Measurements from ENCODE around the gene INF2.
"Not testable (repeated sequence)": the region's sequence is repeated elsewhere in the genome, so short reads cannot be mapped to it uniquely, and the experiment has no call there.

INF2 gene

DNA sequence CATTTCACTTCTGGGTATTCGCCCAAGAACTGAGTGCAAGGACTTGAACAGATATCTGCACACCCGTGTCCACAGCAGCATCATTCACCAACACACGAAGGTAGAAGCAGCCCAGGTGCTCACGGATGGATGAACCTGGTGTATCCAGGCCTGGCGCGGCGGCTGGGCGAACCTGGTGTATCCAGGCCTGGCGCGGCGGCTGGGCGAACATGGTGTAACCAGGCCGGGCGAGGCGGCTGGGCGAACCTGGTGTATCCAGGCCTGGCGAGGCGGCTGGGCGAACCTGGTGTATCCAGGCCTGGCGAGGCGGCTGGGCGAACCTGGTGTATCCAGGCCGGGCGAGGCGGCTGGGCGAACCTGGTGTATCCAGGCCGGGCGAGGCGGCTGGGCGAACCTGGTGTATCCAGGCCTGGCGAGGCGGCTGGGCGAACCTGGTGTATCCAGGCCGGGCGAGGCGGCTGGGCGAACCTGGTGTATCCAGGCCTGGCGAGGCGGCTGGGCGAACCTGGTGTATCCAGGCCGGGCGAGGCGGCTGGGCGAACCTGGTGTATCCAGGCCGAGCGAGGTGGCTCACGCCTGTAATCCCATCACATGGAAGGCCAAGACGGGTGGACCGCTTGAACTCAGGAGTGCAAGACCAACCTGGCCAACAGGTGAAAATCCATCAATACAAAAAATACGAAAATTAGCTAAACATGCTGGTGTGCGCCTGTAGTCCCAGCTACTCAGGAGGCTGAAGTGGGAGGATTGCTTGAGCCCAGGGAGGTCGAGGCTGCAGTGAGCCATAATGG is 36.1 kb upstream of the INF2 start:
- not testable (repeated sequence) for DNase-seq, H3K9me3 Mint-ChIP-seq, H3K27ac Mint-ChIP-seq, ATAC-seq, H3K4me3 Mint-ChIP-seq
- Mint-ChIP-seq H3K27me3 (peaks cover 23% of the 10 kb centered on the region), H3K4me1 (peaks cover 32% of the 10 kb centered on the region)

GRCh38 chr14:104654119-104654518 is 35.3 kb upstream of the INF2 start:
- Mint-ChIP-seq H3K27me3 (peaks cover 21% of the 10 kb centered on the region), H3K4me3 (no peak overlapping the region), H3K27ac (peak overlapping the region in 1 of 2 donors; percentile 56)

DNA sequence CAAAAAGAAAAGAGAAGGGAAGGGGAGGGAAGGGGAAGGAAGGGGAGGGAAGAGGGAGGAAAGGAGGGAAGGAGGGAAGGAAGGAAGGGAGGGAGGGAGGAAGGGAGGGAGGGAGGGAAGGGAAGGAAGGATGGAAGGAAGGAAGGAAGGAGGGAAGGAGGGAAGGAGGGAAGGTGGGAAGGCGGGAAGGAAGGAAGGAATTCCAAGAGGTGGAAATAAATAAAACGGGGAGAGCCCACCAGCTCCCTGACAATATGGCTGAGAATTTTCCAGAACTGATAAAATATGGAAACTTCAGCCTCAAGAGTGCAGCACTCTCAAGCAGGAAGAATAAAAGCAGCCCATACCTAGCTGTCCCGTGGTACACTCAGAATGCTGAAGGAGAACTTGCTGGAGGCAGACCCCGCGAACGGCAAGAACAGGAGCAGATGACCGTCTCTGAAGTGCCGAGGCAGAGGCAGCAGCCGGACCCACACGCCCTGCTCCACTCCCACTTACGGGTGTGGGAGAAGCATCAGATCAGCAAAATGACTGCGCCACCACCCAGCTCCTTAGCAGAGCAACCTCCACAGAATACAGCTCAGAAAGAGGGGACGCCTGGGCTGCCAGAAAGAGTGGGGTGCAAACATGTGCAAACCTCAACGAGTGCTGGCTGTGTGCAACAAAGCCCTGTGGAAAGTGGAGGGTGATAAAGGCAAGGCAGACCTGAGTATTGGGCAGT is 34.1 kb upstream of the INF2 start:
- no peak overlapping the region for H3K4me3 Mint-ChIP-seq
- peaks cover 48% of the 10 kb centered on the region for H3K4me1 Mint-ChIP-seq
- H3K27me3 Mint-ChIP-seq = peaks cover 18% of the 10 kb centered on the region
- ATAC-seq (no peak), DNase-seq (no peak)
- no peak overlapping the region for H3K27ac Mint-ChIP-seq
- H3K9me3 Mint-ChIP-seq = no peaks in the 10 kb centered on the region

More at GRCh38 chr14:104654119-104654518, 35.3 kb upstream of the INF2 start:
- no peak for ATAC-seq
- Mint-ChIP-seq H3K4me1 (peaks cover 39% of the 10 kb centered on the region), H3K9me3 (no peaks in the 10 kb centered on the region)
- DNase-seq = no peak

- Mint-ChIP-seq H3K27me3 (peaks cover 21% of the 10 kb centered on the region), H3K4me1 (peaks cover 56% of the 10 kb centered on the region), H3K9me3 (no peaks in the 10 kb centered on the region), H3K4me3 (no peak overlapping the region), H3K27ac (peak overlapping the region in 1 of 2 donors; percentile 60)
- DNase-seq = no peak
- peak; percentile 45 for ATAC-seq
Measured at GRCh38 chr14:104656014-104656714, 33.3 kb upstream of the INF2 start.

DNA sequence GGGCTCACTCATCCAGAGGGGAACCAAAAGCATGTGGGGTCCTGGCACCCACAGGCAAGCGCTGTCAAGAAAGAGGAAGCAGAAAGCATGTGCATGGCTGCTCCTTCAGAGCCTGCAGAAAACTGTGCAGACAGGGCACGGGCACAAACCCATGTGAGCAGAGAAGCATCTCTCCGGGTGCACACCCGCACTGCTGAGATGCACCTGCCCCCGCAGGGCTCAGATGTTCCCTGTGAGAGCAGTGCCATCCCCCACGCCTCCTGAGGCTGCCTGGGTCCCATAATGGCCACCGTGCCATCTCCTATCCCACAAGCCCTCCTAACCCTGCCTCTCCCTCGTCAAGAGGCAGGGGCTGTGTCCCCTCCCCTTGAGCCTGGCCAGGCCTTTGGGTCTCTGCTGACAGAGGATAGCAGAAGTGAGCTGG is 32.3 kb upstream of the INF2 start:
- no peak overlapping the region for H3K4me3 Mint-ChIP-seq
- peaks cover 21% of the 10 kb centered on the region for H3K27me3 Mint-ChIP-seq
- no peak overlapping the region for H3K27ac Mint-ChIP-seq
- DNase-seq = no peak
- no peaks in the 10 kb centered on the region for H3K9me3 Mint-ChIP-seq
- H3K4me1 Mint-ChIP-seq = peaks cover 59% of the 10 kb centered on the region
- ATAC-seq = peak; percentile 36

DNA sequence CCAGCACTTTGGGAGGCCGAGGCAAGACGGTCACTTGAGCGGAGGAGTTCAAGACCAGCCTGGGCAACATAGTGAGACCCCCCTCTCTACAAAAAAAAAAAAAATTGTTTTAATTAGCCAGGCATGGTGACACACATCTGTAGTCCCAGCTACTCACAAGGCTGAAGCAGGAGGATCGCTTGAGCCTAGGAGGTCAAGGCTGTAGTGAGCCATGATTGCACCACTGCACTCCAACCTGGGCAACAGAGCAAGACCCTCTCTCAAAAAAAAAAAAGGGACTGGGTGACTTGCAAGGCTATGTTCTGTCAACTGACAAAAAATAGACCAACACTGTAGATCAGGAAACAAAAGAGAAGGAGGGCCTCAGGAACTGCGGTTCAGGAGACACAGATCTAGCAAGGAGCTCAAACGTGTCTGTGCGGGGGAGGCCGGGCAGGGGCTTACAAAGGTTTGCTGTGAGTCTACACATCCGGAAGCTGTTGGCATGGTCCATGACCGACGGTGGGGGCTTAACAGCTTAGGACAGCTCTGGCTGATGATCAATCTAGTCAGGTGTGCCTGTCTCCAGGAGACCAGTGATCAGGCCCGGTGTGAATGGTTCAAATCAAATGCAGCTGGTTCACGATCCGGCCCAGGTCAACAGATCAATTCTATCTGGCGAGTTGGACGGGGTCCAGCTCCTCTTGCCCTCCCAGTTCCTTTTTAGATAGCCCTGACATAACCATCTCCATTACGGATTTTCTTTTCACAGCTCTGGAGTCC is 31.7 kb upstream of the INF2 start:
- Mint-ChIP-seq H3K4me3 (peak overlapping the region in 1 of 2 donors; percentile 4), H3K9me3 (no peaks in the 10 kb centered on the region), H3K27me3 (peaks cover 21% of the 10 kb centered on the region), H3K4me1 (peaks cover 59% of the 10 kb centered on the region), H3K27ac (no peak overlapping the region)
- ATAC-seq = peak; percentile 32
- no peak for DNase-seq

DNA sequence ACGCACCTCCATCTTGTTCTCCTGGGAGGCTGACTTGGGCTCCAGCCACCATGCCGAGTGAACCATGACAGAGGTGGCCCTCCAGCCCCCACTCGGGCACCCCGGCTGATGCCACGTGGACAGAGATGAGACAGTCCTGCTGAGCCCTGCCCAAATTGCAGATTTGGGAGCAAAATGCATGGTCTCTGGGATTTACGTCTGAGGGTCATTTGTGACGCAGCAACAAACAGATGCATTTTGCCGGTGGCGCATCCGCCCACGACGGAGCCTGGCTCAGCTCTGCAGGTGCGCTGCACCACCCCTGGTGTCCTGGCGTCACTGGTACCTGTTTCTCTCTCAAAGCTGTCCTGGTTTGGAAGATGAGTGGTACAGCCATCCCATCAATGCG is 31.1 kb upstream of the INF2 start:
- ATAC-seq (no peak), DNase-seq (no peak)
- Mint-ChIP-seq H3K9me3 (no peaks in the 10 kb centered on the region), H3K27me3 (peaks cover 21% of the 10 kb centered on the region), H3K4me1 (peaks cover 59% of the 10 kb centered on the region), H3K27ac (no peak overlapping the region), H3K4me3 (peak overlapping the region in 1 of 2 donors; percentile 4)

DNA sequence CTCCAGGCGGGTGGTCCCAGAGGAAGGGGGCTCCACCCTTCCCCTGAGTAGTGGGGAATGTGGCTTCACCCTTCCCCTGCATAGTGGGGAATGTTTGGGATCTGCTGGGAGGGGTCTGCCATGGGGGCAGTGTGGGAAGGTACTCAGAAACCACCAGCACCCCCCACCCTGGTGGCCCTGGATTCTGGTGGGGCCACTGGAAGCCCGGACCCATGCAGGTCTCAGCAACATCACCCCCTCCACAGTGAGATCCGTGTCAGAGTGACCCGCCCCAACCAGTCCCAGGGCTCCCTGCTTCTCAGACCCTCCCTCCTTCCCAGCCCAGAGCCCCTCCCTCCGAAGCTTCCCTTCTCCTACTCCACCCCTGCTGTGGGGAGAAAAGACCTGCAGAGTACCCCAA is 30.3 kb upstream of the INF2 start:
- H3K4me1 Mint-ChIP-seq = peaks cover 59% of the 10 kb centered on the region
- DNase-seq (no peak), ATAC-seq (no peak)
- no peak overlapping the region for H3K4me3 Mint-ChIP-seq
- H3K27me3 Mint-ChIP-seq = peaks cover 21% of the 10 kb centered on the region
- no peaks in the 10 kb centered on the region for H3K9me3 Mint-ChIP-seq
- H3K27ac Mint-ChIP-seq = no peak overlapping the region

DNA sequence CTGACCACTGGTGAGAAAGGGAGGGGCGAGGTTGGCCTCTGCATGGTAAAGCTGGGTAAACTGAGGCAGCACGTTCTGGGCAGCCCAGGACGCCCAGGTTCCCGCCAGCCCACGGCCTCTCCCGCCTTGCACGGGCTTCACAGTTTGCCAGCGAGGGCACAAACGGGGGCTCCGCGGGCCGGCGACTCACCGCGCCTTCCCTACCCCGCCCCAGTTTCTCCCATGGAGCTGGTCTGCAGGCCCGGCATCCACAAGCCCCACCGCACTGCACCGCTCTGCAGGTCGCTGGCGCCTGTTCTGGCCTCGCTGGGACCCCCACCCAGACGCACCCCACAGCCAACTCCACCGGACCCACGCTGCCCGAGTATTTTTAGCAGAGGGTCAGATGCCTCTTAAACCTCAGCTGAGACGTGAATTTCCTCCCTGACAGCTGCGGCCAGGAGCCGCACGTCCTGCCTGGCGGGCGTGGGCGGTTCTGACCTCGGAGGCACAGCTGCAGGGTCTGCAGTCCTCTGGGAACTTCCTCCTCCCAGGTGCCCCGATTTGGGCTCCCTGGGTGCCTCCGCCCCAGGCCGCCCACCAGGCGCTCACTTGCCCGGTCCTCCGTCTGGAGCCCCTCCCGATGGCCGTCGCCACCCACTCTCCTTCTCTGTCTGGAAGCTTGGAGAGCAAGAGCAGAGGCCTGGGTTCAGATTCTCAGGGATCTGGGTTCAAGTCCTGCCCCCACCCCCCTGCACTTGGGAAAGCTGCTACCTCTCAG is 29.5 kb upstream of the INF2 start:
- DNase-seq = no peak
- Mint-ChIP-seq H3K27me3 (peaks cover 21% of the 10 kb centered on the region), H3K27ac (no peak overlapping the region), H3K4me1 (peaks cover 62% of the 10 kb centered on the region), H3K9me3 (no peaks in the 10 kb centered on the region), H3K4me3 (peak overlapping the region; percentile 22 to 70)
- no peak for ATAC-seq

- no peak overlapping the region for H3K27ac Mint-ChIP-seq
- peaks cover 68% of the 10 kb centered on the region for H3K4me1 Mint-ChIP-seq
- DNase-seq (no peak), ATAC-seq (no peak)
- H3K4me3 Mint-ChIP-seq = peak overlapping the region in 1 of 2 donors; percentile 70
- peaks cover 21% of the 10 kb centered on the region for H3K27me3 Mint-ChIP-seq
- H3K9me3 Mint-ChIP-seq = no peaks in the 10 kb centered on the region
Measured at GRCh38 chr14:104660597-104660996, 28.8 kb upstream of the INF2 start.

- Mint-ChIP-seq H3K4me1 (peaks cover 68% of the 10 kb centered on the region), H3K4me3 (no peak overlapping the region)
Measured at GRCh38 chr14:104661086-104661485, 28.3 kb upstream of the INF2 start.

DNA sequence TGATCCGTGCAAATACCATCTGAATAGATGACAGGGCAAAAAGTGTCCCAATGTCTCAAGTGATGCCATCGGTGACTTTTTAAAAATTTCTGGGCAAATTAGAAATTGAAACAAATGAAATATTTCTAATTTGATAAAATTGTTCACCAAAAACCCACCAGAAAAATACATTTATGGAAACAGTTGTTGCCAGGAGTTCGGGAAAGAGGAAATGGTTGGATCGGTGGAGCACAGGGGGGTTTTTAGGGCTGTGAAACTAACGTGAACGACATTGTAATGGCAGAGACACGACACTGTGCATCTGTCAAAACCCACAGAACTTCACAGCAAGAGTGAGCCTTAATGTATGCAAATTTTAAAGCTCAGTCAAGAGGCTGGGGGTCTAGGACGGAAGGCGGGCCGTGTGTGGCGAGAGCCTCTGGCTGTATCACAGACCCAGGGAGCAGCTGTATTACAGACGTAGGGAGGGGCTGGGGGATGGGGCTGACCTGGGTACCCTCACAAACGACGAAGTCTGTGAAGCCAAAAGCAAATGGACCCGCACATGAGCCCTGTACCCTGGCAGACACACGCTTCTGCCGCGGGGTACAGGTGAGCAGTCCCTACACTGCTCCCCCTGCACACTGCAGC is 27.8 kb upstream of the INF2 start:
- not testable (repeated sequence) for H3K4me3 Mint-ChIP-seq, DNase-seq, H3K27ac Mint-ChIP-seq, ATAC-seq, H3K9me3 Mint-ChIP-seq
- H3K27me3 Mint-ChIP-seq = peaks cover 11% of the 10 kb centered on the region
- H3K4me1 Mint-ChIP-seq = peaks cover 62% of the 10 kb centered on the region

More at GRCh38 chr14:104661086-104661485, 28.3 kb upstream of the INF2 start:
- H3K27ac Mint-ChIP-seq = no peak overlapping the region
- ATAC-seq = no peak
- peaks cover 16% of the 10 kb centered on the region for H3K27me3 Mint-ChIP-seq
- DNase-seq = no peak
- no peaks in the 10 kb centered on the region for H3K9me3 Mint-ChIP-seq

DNA sequence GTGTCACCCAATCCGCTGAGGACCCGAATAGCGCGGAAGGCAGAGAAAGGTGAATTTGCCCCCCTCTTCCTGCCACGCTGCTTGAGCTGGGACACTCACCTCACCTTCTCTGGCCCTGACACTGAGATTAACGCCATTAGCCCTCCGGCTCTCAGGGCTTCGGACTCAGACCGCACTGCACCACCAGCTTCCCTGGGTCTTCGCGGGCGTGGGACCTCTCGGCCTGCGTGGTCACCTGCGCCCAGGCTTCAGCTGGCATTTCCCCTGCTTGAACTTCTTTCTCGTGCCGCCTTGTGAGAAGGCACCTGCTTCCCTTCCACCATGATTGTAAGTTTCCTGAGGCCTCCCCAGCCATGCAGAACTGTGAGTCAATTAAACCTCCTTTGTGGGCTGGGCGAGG is 26.9 kb upstream of the INF2 start:
- Mint-ChIP-seq H3K4me1 (peaks cover 54% of the 10 kb centered on the region), H3K27me3 (peaks cover 10% of the 10 kb centered on the region)
- DNase-seq, H3K27ac Mint-ChIP-seq, ATAC-seq, H3K9me3 Mint-ChIP-seq, H3K4me3 Mint-ChIP-seq: not testable (repeated sequence)

DNA sequence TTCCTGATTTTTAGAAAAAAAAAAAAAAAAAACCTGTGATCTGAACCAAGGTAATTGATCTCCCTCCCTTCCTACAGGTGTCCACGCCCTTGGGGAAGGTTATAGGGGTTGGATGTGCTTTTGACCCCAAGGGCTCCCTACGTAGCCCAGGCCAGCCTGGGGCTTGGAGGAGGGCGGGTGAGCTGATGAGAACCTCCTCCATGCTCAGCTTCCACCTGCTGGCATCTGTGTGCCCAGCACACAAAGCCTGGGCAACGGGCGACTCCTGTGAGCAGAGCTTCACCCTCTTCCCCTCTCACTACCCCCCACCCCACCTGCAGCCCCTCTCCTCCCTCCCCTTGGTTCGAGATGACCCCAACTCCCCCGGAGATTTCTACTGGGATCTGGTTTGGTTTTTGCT is 25.3 kb upstream of the INF2 start:
- no peaks in the 10 kb centered on the region for H3K9me3 Mint-ChIP-seq
- ATAC-seq = no peak
- DNase-seq = no peak
- H3K4me1 Mint-ChIP-seq = peaks cover 38% of the 10 kb centered on the region
- H3K4me3 Mint-ChIP-seq = no peak overlapping the region
- peaks cover 10% of the 10 kb centered on the region for H3K27me3 Mint-ChIP-seq
- H3K27ac Mint-ChIP-seq = no peak overlapping the region
